IMR-90 (cell line): ENCODE measurements around the gene AP1S2.

Experiments used
- CTCF ChIP-seq: conservative IDR thresholded peaks from 2 replicates; pipeline ENCODE4 v1.5.1; 2012; ENCODE audit warnings: mild to moderate bottlenecking, low read depth, low read length, improper control_type of control experiment
- ELK1 ChIP-seq: fragments of 150-350 bp; IDR thresholded peaks from 2 replicates; pipeline ENCODE4 v1.6.1; 2016; ENCODE audit warnings: low read depth, mild to moderate bottlenecking, low read length, moderate library complexity, borderline replicate concordance
- MAFK ChIP-seq: IDR thresholded peaks from 2 replicates; pipeline ENCODE4 v1.6.1; 2012; ENCODE audit warnings: low read depth, low read length, improper control_type of control experiment
- POLR2A ChIP-seq: IDR thresholded peaks from 2 replicates; pipeline ENCODE4 v1.6.1; 2012; ENCODE audit warnings: mild to moderate bottlenecking, low read depth, low read length

DNA sequence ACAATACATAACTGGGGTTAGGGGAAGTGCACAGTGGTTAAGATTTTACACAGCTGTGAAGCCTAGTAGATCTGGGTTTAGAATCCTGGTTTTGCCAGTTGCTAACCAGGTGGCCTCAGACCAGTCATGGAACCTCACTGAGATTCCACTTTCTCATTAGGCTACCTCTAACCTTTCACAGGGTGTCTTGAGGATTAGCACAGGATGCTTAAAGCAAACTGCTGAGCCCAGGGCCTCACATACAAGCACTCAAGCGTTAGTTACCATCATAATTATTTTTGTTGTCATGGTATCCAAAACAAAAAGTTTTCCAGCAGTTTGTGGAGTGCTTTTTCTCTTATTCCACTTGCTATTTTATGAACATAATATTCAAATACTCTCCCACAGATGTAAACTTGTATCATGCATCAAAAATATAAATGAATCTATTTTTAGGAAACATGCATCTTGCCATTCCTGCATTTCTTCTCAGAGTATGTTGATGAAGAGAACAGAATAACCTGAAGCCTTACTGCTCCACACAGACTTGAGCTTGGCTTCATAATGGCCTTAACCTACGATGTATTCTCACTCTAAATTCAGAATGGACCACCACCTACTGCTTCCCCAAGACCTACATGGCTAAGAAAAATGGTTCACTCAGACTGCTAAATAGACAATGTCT is 12.6 kb downstream of the AP1S2 start:
- TF ChIP-seq ELK1 (no peak), CTCF (no peak), POLR2A (no peak), MAFK (no peak)
